HG02884 (cell line): Measurements from ENCODE around the gene RALGAPB.
"Not testable (repeated sequence)": the region's sequence is repeated elsewhere in the genome, so short reads cannot be mapped to it uniquely, and the experiment has no call there.

Experiments
- ATAC-seq: cut with Tn5 transposase; IDR thresholded peaks from one replicate; pipeline ENCODE4 v1.9.1; 2021; ENCODE audit warnings: mild to moderate bottlenecking, moderate library complexity; ENCODE audit not compliant: unreplicated experiment

RALGAPB gene

DNA sequence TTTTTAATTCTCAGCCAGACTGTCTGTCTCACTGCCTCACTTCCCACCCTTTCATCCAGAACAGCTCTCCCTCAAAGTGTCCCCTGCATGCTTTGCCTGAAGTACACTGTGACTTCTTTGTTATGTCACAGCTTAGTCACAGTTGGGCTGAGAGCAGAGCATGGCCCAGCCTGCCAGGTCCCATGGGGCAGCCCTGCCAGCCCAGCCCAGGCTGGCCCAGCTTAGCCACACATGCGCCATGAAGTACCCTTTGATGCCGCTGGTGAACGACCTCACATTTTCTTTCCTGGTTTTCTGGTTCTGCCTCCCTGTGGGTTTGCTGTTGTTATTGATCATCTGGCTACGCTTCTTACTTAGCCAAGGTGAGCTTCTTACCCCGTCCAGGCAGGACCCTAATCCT, 108.4 kb downstream of the RALGAPB start, which contains the start of gene ADIG:
ADIG (plus strand) TSS at position 185 of the 400 bp plus-strand sequence; CDS start at position 239, 54 bp downstream.
- ATAC-seq, result no peak

DNA sequence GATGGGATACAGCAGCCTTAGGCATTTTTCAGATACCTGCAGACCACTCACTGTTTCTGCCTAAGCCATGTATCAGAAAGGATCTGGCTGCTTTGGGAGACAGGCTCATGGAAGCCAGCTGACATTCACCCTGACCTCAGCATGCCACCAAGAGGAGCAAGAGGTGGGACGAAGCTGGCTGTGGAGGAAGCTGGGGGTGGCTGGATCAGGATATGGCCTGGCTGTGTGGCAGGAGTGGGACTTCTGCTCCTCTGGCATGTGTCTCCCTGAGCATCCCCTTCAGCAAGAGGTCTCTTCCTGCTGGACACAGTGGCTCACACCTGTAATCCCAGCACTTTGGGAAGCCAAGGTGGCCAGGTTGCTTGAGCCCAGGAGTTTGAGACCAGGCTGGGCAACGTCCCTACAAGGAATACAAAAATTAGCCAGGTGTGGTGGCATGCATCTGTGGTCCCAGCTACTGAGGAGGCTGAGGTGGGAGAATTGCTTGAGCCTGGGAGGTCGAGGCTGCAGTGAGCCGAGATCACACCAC, 109.3 kb downstream of the RALGAPB start:
- no peak for ATAC-seq

DNA sequence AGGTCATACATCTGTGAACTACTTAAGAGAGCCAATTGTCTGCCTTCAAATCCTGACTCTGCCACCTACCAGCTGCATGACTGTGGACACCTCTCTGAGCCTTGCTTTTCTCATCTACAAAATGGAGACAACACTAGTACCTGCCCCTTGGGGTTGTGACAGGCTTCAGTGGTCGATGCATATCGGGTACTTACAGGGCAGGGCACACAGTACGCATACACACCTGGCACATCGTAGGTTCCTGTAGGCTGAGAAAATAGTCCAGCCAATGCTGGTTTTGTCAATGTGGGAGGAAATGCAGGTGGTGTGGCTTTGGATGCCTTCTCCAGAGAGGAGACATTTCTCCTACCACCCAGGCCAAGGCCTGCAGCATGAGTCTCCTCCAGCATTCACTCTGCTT, 110.7 kb downstream of the RALGAPB start:
- ATAC-seq, result no peak

GRCh38 chr20:38584099-38584763, 111.6 kb downstream of the RALGAPB start:
- no peak for ATAC-seq

DNA sequence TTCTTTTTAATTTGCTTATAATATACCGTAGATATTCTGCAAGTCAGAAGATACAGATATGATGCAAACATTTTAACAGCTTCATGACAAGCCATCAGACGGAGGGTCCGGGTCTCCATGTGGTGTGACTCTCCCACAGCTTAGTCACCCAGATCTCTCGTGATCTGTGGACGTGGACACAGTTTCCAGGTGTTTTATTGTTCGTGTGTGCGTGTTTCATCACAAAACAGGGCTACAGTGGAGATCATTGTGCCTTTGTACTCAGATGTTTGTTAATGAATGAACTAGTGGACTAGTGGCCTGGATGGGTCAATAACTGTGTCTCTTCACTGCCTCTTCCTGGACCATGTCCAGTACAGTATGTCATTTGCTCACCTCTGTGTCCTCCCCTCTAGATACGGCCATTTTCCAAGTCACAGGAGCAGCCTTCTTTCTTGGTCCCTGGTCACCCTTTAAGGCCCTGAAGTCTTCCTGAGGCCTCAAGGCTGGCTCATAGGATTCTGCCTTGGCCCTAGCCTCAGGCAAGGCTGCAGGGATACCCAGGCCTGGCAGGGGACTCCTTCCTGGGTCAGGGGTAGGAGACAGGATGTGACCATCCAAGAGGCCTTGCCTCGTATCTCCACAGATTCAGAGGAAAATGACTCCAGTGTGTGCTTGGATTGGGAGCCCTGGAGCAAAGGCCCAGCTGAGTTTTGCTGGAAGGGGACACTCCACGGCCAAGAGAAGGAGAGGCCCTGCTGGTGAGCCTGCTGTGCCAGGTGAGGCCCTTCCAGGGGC, 112.9 kb downstream of the RALGAPB start:
- no peak for ATAC-seq

DNA sequence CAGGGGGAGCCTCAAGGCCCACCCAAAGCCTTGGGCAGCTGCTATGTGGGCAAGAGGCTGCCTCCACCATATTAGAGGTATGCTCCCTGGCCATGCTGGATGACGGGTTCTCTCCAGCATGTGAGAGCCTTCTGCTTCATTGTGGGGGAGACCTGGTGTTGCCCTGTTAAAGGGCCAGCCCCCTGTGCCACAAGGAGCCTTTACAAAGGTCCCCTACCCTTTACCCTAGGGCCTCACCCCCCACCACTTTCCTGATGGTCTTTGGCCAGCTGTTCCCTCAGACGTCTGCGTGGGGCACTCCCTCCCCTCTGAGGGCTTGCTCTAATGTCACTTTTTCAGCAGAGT, 113.5 kb downstream of the RALGAPB start:
- no peak for ATAC-seq

GRCh38 chr20:38588303-38588702, 115.7 kb downstream of the RALGAPB start:
- ATAC-seq, result no peak

DNA sequence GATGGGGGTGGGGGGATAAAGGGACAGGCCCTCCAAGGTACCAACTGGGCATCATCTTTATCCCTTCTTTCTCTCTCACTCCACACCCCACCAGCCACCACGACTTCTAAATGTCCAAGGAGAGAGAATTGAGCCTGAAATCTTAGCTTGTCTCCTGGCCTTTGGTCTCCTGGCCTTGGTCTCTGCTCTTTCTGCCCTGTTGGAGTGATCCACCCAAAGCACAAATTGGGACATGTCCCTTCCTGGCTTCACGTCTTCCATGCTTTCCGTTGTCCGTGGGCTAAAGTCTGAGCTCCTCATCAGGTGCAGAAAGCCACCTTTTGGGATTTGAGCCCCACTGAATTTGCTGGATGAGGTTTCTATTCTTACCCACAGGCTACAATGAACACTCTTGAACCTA, 116.7 kb downstream of the RALGAPB start:
- ATAC-seq, result no peak

GRCh38 chr20:38589967-38590675, 117.5 kb downstream of the RALGAPB start:
- no peak for ATAC-seq

- ATAC-seq, result no peak
Observed at GRCh38 chr20:38590676-38591473, 118.2 kb downstream of the RALGAPB start.

DNA sequence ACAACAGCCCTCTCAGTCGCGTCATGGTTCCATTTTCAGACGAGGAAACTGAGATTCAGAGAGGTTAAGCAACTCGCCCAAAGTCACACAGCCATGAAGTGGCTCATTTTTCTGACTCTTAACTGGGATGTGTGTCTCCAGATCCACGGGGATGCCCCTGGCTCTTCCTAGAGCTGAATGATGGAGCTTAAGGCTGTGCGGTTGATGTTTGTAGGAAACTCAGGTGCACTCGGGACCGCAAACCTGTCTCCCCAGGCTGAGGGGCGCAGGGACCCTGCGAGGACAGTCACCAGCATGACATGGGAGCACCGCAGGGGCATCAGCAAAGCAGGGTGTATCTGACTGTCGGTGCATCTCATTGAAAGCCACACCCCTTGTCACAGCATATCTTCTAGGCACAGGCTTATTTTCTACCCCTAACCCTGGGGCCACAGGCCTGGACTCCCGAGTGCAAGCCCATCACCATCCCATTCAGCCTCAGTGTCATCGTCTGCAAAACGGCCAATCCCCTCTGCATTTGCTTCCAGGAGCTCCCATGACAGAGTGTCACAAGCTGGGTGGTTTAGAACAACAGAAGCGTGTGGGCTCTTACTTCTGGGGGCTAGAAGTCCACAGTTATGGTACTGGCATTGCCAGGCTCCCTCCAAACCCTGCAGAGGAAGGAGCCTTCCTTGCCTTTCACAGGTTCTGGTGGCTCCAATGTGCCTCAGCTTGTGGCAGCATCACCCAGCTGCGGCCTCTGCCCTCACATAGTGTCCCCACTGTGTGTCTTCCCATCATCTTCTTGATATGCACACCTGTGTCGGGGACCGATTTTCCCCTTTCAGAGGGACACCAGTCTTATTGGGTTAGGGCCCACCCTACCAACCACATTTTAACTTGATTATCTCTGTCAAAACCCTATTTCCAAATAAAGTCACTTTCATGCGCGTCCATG, 119.1 kb downstream of the RALGAPB start:
- ATAC-seq, result no peak

- not testable (repeated sequence) for ATAC-seq
Observed at GRCh38 chr20:38592411-38592790, 119.8 kb downstream of the RALGAPB start.

GRCh38 chr20:38594281-38594680, 121.6 kb downstream of the RALGAPB start:
- not testable (repeated sequence) for ATAC-seq

DNA sequence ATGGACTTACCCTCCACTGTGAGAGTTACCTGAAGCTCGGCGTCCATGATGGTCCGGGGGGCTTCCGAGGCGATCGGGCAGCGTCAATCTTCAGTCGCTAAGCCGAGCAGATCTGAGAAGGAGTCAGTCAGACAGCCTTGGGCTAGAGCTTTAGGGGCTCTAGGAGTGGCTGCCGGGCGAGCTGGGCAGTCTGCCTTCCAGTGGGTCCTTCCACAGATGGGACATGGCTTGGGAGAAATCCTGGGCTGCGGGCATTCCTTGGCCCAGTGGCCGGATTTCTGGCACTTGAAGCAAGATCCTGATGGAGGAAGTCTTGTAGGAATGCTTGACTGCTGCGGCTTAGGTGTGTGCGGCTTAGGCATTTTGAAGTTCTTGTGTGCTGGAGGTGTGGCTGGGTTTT, 123.2 kb downstream of the RALGAPB start:
- ATAC-seq, result not testable (repeated sequence)

GRCh38 chr20:38599410-38599882, 126.8 kb downstream of the RALGAPB start:
- no peak for ATAC-seq

DNA sequence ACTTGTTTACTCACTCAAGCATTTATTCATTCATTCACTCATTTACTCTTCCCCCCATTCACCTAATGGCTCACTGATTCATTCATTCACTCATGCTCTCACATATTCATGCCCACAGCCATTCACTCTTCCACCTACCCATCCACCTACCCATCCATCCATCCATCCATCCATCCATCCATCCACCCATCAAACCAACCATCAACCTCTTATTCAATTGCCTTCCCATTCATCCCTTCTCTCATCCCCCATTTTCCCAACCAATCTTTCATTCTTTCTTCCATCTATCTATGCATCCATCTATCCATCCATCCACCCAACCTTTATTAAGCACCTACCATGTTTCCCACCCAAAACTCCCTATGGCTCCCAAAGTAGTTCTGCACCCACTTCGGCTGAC, 127.4 kb downstream of the RALGAPB start:
- ATAC-seq, result no peak

DNA sequence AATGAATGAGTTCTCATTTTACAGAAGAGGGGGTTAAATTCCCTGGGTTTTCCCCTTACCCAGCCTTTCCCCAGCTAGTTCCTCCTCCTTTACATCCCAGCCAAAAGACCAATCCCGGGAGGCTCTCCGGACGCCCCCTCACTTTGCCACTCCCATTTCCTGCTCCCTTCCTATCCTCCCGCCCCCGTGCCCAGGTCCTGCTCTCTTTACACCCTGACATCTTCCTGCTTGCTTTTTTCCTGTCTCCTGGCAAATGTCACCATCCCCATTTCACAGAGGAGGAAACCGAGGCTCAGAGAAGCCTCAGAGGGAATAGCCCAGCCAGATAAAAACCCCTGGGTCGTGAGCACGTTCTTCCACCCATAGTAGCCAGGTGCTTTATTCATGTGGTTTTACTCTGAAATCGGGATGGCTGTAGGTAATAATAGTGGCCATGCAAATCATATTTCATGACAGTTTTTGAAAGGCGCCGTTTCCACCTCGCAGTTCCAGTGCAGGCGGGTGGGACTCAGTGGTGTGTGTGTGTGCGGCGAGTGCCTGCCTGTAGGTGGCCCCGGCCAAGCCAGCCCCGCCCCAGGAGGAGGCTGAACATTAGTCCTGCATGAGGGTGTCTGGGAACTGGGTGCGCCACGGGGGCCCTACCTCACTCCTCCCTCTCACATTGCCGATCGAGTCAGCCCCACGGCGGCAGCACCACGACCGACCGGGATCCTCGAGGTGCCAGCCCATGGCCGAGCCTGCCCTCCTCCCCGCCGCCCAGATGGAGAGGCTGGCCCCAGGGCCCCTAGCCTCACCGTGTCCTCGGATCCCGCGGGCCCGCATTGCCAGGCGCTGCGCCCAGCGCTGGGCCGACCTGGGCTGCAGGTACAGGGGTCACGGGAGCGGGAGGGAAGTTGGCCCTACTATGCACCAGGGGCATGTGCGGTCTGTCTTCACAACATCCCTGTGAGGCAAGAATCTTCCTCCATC, 128.9 kb downstream of the RALGAPB start, which contains the start of gene ARHGAP40:
ARHGAP40 (plus strand) TSS at position 594 of the 969 bp plus-strand sequence.
- no peak for ATAC-seq

DNA sequence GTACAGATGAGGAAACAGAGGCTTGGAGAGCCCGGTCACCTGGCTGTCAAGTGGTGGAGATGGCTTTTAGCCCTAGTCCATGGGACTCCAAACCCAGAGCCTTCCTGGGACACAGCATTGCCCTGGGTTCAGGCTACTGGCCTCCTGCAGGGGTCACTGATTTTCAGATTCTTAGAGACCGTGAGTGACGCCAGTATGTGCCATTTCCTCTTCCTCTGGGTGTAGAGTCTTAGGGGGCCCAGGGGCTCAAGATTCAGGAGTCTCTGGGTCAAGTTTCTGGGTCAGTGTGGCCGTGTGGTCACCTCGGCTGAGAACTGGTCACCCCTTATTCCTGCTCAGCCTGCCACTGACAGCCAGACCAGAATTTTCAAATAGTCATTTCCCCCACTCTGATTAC, 129.5 kb downstream of the RALGAPB start:
- ATAC-seq, result no peak
